Measurements from ENCODE around the gene RALGPS1. TPM values are rescaled to one million over a fixed set of nuclear protein-coding genes. Genes with fewer than 3 reads are reported as not detected.
A peak's percentile ranks its signal among the peaks of the same experiment; 100 is the strongest.

The RALGPS1 gene
- total and polyA plus RNA-seq, 8 donors, result 4.7 to 150 (median 42.2) TPM

- Histone ChIP-seq H3K4me1 (peaks cover 13 to 30% (median 22%) of the 10 kb centered on the region in 4 donors), H3K9me3 (no peaks in the 10 kb centered on the region), H3K27me3 (no peaks in the 10 kb centered on the region), H3K27ac (peak overlapping the region in 2 of 5 donors; percentile 86 to 87), H3K36me3 (no peaks in the 10 kb centered on the region), H3K4me3 (peak overlapping the region; percentile 66 to 88 (median 82))
- peak in 1 of 2 donors; percentile 58 for DNase-seq
- TF ChIP-seq POLR2A (IDR thresholded peaks at IDR 0.05), result no peak
- TF ChIP-seq CTCF (IDR thresholded peaks at IDR 0.05), result no peak
- intact Hi-C loops (cut with DNase I; ENCODE audit: low total_unique reads), result loop anchor here (10.0 kb wide), 1 partner anchor 189 kb away; no protein-coding TSS in a partner anchor
- WGBS, 5 donors, result 31 to 45% (median 35%) methylated on average over 30 to 40 of the region's 42 CpGs
These were observed 311.4 kb downstream of the RALGPS1 start for GRCh38 chr9:127225801-127226625.

- intact Hi-C loops (cut with DNase I; ENCODE audit: low total_unique reads), result loop anchor here (10.0 kb wide), 1 partner anchor 185 kb away; no protein-coding TSS in a partner anchor
- no peak for DNase-seq
- Histone ChIP-seq H3K4me3 (no peak overlapping the region), H3K4me1 (peaks cover 6 to 31% (median 19%) of the 10 kb centered on the region in 4 donors), H3K9me3 (no peaks in the 10 kb centered on the region), H3K36me3 (no peaks in the 10 kb centered on the region), H3K27me3 (no peaks in the 10 kb centered on the region), H3K27ac (no peak overlapping the region)
- WGBS, 5 donors, result 89 to 92% (median 91%) methylated on average over 4 of the region's 4 CpGs
- no peak for TF ChIP-seq POLR2A (IDR thresholded peaks at IDR 0.05)
- no peak for TF ChIP-seq POLR2AphosphoS5 (IDR thresholded peaks at IDR 0.05)
These were observed 315.3 kb downstream of the RALGPS1 start for GRCh38 chr9:127229691-127230417.

GRCh38 chr9:127231666-127232065 lies 317.1 kb downstream of the RALGPS1 start:
- H3K4me1 ChIP-seq, result peaks cover 0 to 21% (median 8%) of the 10 kb centered on the region in 4 donors
- H3K9me3 ChIP-seq, result no peaks in the 10 kb centered on the region
- 91 to 98% (median 97%) methylated on average over 3 of the region's 3 CpGs for WGBS, 5 donors
- DNase-seq, result no peak
- no peak overlapping the region for H3K4me3 ChIP-seq
- H3K36me3 ChIP-seq, result no peaks in the 10 kb centered on the region
- TF ChIP-seq CTCF (IDR thresholded peaks at IDR 0.05) (no peak), POLR2AphosphoS5 (IDR thresholded peaks at IDR 0.05) (no peak), POLR2A (IDR thresholded peaks at IDR 0.05) (no peak), EP300 (IDR thresholded peaks at IDR 0.05) (no peak)
- H3K27ac ChIP-seq, result no peak overlapping the region
- no peaks in the 10 kb centered on the region for H3K27me3 ChIP-seq
- intact Hi-C loops (cut with DNase I; ENCODE audit: low total_unique reads), result no loop called here

- Histone ChIP-seq H3K36me3 (peaks cover 0 to 5% (median 0%) of the 10 kb centered on the region in 4 donors), H3K4me3 (no peak overlapping the region), H3K4me1 (peaks cover 0 to 18% (median 8%) of the 10 kb centered on the region in 4 donors), H3K9me3 (no peaks in the 10 kb centered on the region), H3K27ac (no peak overlapping the region), H3K27me3 (no peaks in the 10 kb centered on the region)
- 82 to 91% (median 88%) methylated on average over 4 of the region's 4 CpGs for WGBS, 5 donors
- TF ChIP-seq EP300 (IDR thresholded peaks at IDR 0.05), result no peak
- TF ChIP-seq CTCF (IDR thresholded peaks at IDR 0.05), result no peak
- no peak for TF ChIP-seq POLR2AphosphoS5 (IDR thresholded peaks at IDR 0.05)
- TF ChIP-seq POLR2A (IDR thresholded peaks at IDR 0.05), result no peak
- no peak for DNase-seq
- intact Hi-C loops (cut with DNase I; ENCODE audit: low total_unique reads), result no loop called here
These were observed 318.4 kb downstream of the RALGPS1 start for GRCh38 chr9:127232833-127233549.
